A549 (cell line): ENCODE data around the gene ROCK1. TPM values are rescaled to one million over a fixed set of nuclear protein-coding genes. Genes with fewer than 3 reads are reported as not detected.

Experiments used
- ATAC-seq, 2 experiments: fragments of 200-7000 bp in 1 of 2; fragments of >200 bp in 1 of 2; cut with Nextera tagmentation in 1 of 2; cut with Tn5 transposase in 1 of 2; 3 replicates each; pipeline versions ENCODE4 v1.8.0 to v1.9.1; 2018 to 2020; ENCODE audit warnings: mild to moderate bottlenecking in 1 of 2, moderate library complexity in 1 of 2
- CTCF ChIA-PET: fragments of 300-600 bp; sonication (Branson Sonifier 250); formaldehyde crosslinking; extraction: SDS; loops from one replicate; lab custom pipeline; 2021; ENCODE audit warnings: antibody characterized with exemption, inconsistent platforms; lab: Yijun Ruan, JAX
- POLR2A ChIA-PET: fragments of 350-600 bp; formaldehyde crosslinking; extraction: SDS; loops from one replicate; lab custom pipeline; 2021; ENCODE audit warnings: antibody characterized with exemption, inconsistent platforms; lab: Yijun Ruan, JAX
- DNase-seq, 2 experiments: peaks; one replicate each; pipeline versions ENCODE4 v3.0.0 to v3.0.0-alpha.2; 2011 to 2016; ENCODE audit warnings: low read depth in 1 of 2, low spot score in 1 of 2
- FAIRE-seq: peaks from 2 replicates; lab custom pipeline; 2011; peaks lifted over from hg19 to GRCh38; lab: Jason Lieb, UNC
- H3K27ac ChIP-seq, 2 experiments: fragments of >200 bp; sonication (Bioruptor Twin); formaldehyde crosslinking; 3 replicates each; pipeline ENCODE4 v1.5.1; 2016 to 2017
- H3K4me1 ChIP-seq: fragments of >200 bp; sonication (Bioruptor Twin); formaldehyde crosslinking; 3 replicates; pipeline ENCODE4 v1.6.1; 2016
- H3K4me2 ChIP-seq: fragments of >200 bp; sonication (Bioruptor Twin); formaldehyde crosslinking; 3 replicates; pipeline ENCODE4 v1.6.1; 2016
- H3K4me3 ChIP-seq: fragments of >200 bp; sonication (Bioruptor Twin); formaldehyde crosslinking; 3 replicates; pipeline ENCODE4 v1.5.1; 2016
- H3K9me3 ChIP-seq: fragments of >200 bp; sonication (Bioruptor Twin); formaldehyde crosslinking; 3 replicates; pipeline ENCODE4 v1.6.1; 2016
- BCL3 ChIP-seq: fragments of >200 bp; sonication (Bioruptor Twin); formaldehyde crosslinking; IDR thresholded peaks from 3 replicates; pipeline ENCODE4 v1.6.1; 2016
- BHLHE40 ChIP-seq: IDR thresholded peaks from 2 replicates; pipeline ENCODE4 v1.6.1; 2012; ENCODE audit warnings: low read depth, low read length, inconsistent platforms
- CBX8 ChIP-seq: fragments of 200-600 bp; sonication (generic); IDR thresholded peaks from 2 replicates; pipeline ENCODE4 v1.6.1; 2016
- CEBPB ChIP-seq, 2 experiments: fragments of >200 bp in 1 of 2; sonication (Bioruptor Twin) in 1 of 2; formaldehyde crosslinking in 1 of 2; IDR thresholded peaks; 2 replicates each; pipeline ENCODE4 v1.6.1; 2012 to 2016
- CHD4 ChIP-seq: fragments of 200-600 bp; sonication (generic); IDR thresholded peaks from 2 replicates; pipeline ENCODE4 v1.6.1; 2016; ENCODE audit warnings: antibody characterized with exemption, mild to moderate bottlenecking, borderline replicate concordance
- CTCF ChIP-seq: fragments of >200 bp; sonication (Bioruptor Twin); formaldehyde crosslinking; IDR thresholded peaks from 3 replicates; pipeline ENCODE4 v1.5.1; 2016
- ELK1 ChIP-seq: fragments of 150-350 bp; IDR thresholded peaks from 2 replicates; pipeline ENCODE4 v1.6.1; 2014; ENCODE audit warnings: low read depth, mild to moderate bottlenecking, low read length
- ESRRA ChIP-seq: fragments of 150-350 bp; IDR thresholded peaks from 2 replicates; pipeline ENCODE4 v1.6.1; 2014; ENCODE audit warnings: mild to moderate bottlenecking, low read length, borderline replicate concordance
- FOXS1 ChIP-seq: fragments of 250-450 bp; sonication (Bioruptor Pico); IDR thresholded peaks from 2 replicates; pipeline ENCODE4 v1.5.0; 2020; ENCODE audit warnings: mild to moderate bottlenecking, moderate library complexity
- GATA3 ChIP-seq: IDR thresholded peaks from 2 replicates; pipeline ENCODE4 v1.6.1; 2012; ENCODE audit warnings: borderline replicate concordance
- HOXA7 ChIP-seq: fragments of 250-450 bp; sonication (Bioruptor Pico); IDR thresholded peaks from 2 replicates; pipeline ENCODE4 v1.5.0; 2020; ENCODE audit warnings: mild to moderate bottlenecking, moderate library complexity
- HOXB13 ChIP-seq: fragments of 250-450 bp; sonication (Bioruptor Pico); IDR thresholded peaks from 2 replicates; pipeline ENCODE4 v1.5.0; 2020; ENCODE audit warnings: low read depth, mild to moderate bottlenecking, moderate library complexity
- HOXB5 ChIP-seq: fragments of 250-450 bp; sonication (Bioruptor Pico); IDR thresholded peaks from 2 replicates; pipeline ENCODE4 v1.5.0; 2020; ENCODE audit warnings: mild to moderate bottlenecking, moderate library complexity
- JUN ChIP-seq, 2 experiments: fragments of >200 bp; sonication (Bioruptor Twin); formaldehyde crosslinking; IDR thresholded peaks; 2 replicates in 1 of 2; 3 replicates in 1 of 2; pipeline ENCODE4 v1.6.1; 2016 to 2017
- KDM1A ChIP-seq: fragments of 200-600 bp; sonication (generic); IDR thresholded peaks from 2 replicates; pipeline ENCODE4 v1.6.1; 2016; ENCODE audit warnings: low read depth, mild to moderate bottlenecking
- MAZ ChIP-seq: fragments of 150-350 bp; IDR thresholded peaks from 2 replicates; pipeline ENCODE4 v1.6.1; 2014; ENCODE audit warnings: antibody characterized with exemption, low read depth, low read length, borderline replicate concordance
- PBX3 ChIP-seq: IDR thresholded peaks from 2 replicates; pipeline ENCODE4 v1.6.1; 2012
- POLR2AphosphoS2 ChIP-seq: conservative IDR thresholded peaks from 2 replicates; pipeline ENCODE4 v1.6.1; 2012; ENCODE audit warnings: low read length, improper control_type of control experiment, inconsistent platforms
- RARB ChIP-seq: fragments of 250-450 bp; sonication (Bioruptor Pico); IDR thresholded peaks from 2 replicates; pipeline ENCODE4 v1.8.0; 2021; ENCODE audit warnings: mild to moderate bottlenecking, moderate library complexity
- REST ChIP-seq: fragments of 200-600 bp; sonication (generic); IDR thresholded peaks from 2 replicates; pipeline ENCODE4 v1.6.1; 2016; ENCODE audit warnings: antibody characterized with exemption, mild to moderate bottlenecking, moderate library complexity
- RFX5 ChIP-seq: fragments of 450-650 bp; IDR thresholded peaks from 2 replicates; pipeline ENCODE4 v1.7.1; 2014; ENCODE audit warnings: antibody characterized with exemption, mild to moderate bottlenecking, moderate library complexity
- TFCP2L1 ChIP-seq: fragments of 250-450 bp; sonication (Bioruptor Pico); IDR thresholded peaks from 2 replicates; pipeline ENCODE4 v1.5.0; 2021; ENCODE audit warnings: mild to moderate bottlenecking
- ZNF302 ChIP-seq: fragments of 250-450 bp; sonication (Bioruptor Pico); IDR thresholded peaks from 2 replicates; pipeline ENCODE4 v1.9.0; 2021; ENCODE audit warnings: inconsistent platforms, mild to moderate bottlenecking, moderate library complexity
- WGBS: methylation state at CpG from one replicate; pipeline ENCODE4 v1.1.6; 2017; ENCODE audit errors: missing lambda C conversion rate; 5-methylcytosine and 5-hydroxymethylcytosine counted together
- polyA plus RNA-seq, 4 experiments: library from polyadenylated mRNA; depleted of rRNA in 3 of 4; stranded (reverse); fragments of >200 nt; fragmentation: RNase III in 1 of 4; extraction: RNeasy Plus Mini Kit Qiagen cat#74134 plus additional on column Dnase treatment in 1 of 4; gene quantifications; 2 replicates in 3 of 4; 3 replicates in 1 of 4; pipeline ENCODE4 v1.2.3, GENCODE V29; 2011 to 2017

Gene ROCK1
- polyA plus RNA-seq, 2 of the 4 experiments (the other 2 are of a cell fraction): 20.5 to 31.8 TPM

- no peak for ATAC-seq
- no peak for FAIRE-seq
- Histone ChIP-seq H3K4me2 (no peak overlapping the region), H3K9me3 (no peaks in the 10 kb centered on the region), H3K27ac (no peak overlapping the region), H3K4me1 (no peaks in the 10 kb centered on the region), H3K4me3 (no peak overlapping the region)
- TF ChIP-seq BHLHE40 (no peak), RFX5 (no peak), HOXA7 (CRISPR knock-in tag) (no peak), MAZ (no peak), CTCF (no peak), ESRRA (no peak), BCL3 (no peak), TFCP2L1 (no peak), HOXB5 (CRISPR knock-in tag) (no peak), RARB (CRISPR knock-in tag) (no peak)
- WGBS: 90% methylated on average over 1 of the region's 1 CpG
- ChIA-PET POLR2A (no interaction called here), CTCF (no interaction called here)
- no peak for DNase-seq
Measured at GRCh38 chr18:20996418-20996817, 115.2 kb downstream of the ROCK1 start.

- DNase-seq (no peak), ATAC-seq (no peak), FAIRE-seq (no peak)
- 87% methylated on average over 3 of the region's 3 CpGs for WGBS
- H3K4me1 ChIP-seq: no peaks in the 10 kb centered on the region
- POLR2A ChIA-PET: no interaction called here
- H3K4me2 ChIP-seq: no peak overlapping the region
- no peak overlapping the region for H3K4me3 ChIP-seq
- no peak for TF ChIP-seq PBX3
- TF ChIP-seq ELK1: no peak
- no peak for TF ChIP-seq HOXB5 (CRISPR knock-in tag)
- no peak for TF ChIP-seq CTCF
- no peak for TF ChIP-seq ZNF302 (CRISPR knock-in tag)
- TF ChIP-seq CBX8: no peak
- TF ChIP-seq GATA3: no peak
- no peak for TF ChIP-seq CHD4
- TF ChIP-seq POLR2AphosphoS2: no peak
- TF ChIP-seq FOXS1 (CRISPR knock-in tag): no peak
- no peak for TF ChIP-seq REST
- TF ChIP-seq HOXB13 (CRISPR knock-in tag): no peak
- no peak for TF ChIP-seq KDM1A
- no peak for TF ChIP-seq JUN (IDR thresholded peaks at IDR 0.05)
- TF ChIP-seq CEBPB (IDR thresholded peaks at IDR 0.05): no peak
- TF ChIP-seq RFX5: no peak
- no peak for TF ChIP-seq ESRRA
- no peak for TF ChIP-seq RARB (CRISPR knock-in tag)
- TF ChIP-seq BCL3: no peak
- CTCF ChIA-PET: no interaction called here
- no peaks in the 10 kb centered on the region for H3K9me3 ChIP-seq
- no peak overlapping the region for H3K27ac ChIP-seq
Measured at GRCh38 chr18:20988726-20989125, 122.9 kb downstream of the ROCK1 start.
